HCT116 (cell line): ENCODE data around the gene XRN2. TPM values are rescaled to one million over a fixed set of nuclear protein-coding genes. Genes with fewer than 3 reads are reported as not detected.
"Not testable (repeated sequence)": the region's sequence is repeated elsewhere in the genome, so short reads cannot be mapped to it uniquely, and the experiment has no call there.

Source experiments
- ATAC-seq: fragments of 200-7000 bp; cut with Tn5 transposase; 2 replicates; pipeline ENCODE4 v1.9.1; 2020; ENCODE audit warnings: mild to moderate bottlenecking, moderate library complexity
- BruUV-seq: library from RNA; stranded (reverse); fragments of 400-500 nt; replicated peaks from 2 replicates; lab custom pipeline; 2021; lab: Mats Ljungman, UMichigan
- CTCF ChIA-PET: fragments of 300-600 bp; sonication (Branson Sonifier 250); formaldehyde crosslinking; loops from one replicate; lab custom pipeline; 2021; ENCODE audit warnings: antibody characterized with exemption; lab: Charles Lee
- POLR2A ChIA-PET: fragments of 300-600, 350-600 bp; sonication (Branson Sonifier 250); formaldehyde crosslinking; loops from one replicate; lab custom pipeline; 2021; ENCODE audit warnings: antibody characterized with exemption; lab: Charles Lee
- RAD21 ChIA-PET, 2 experiments: fragments of 300-600 bp; sonication (Branson Sonifier 250); formaldehyde crosslinking; loops; one replicate each; lab custom pipeline; 2023; ENCODE audit warnings: low total read pairs in 2 of 2; ENCODE audit not compliant: uncharacterized antibody in 2 of 2, unreplicated experiment in 2 of 2, low non-redundant PET in 1 of 2; lab: Charles Lee
- DNase-seq: peaks from one replicate; pipeline ENCODE4 v3.0.0-alpha.2; 2010; ENCODE audit warnings: low read depth, low spot score
- H2AFZ ChIP-seq: fragments of 200-600 bp; shearing (Covaris generic), sonication (generic); 2 replicates; pipeline ENCODE4 v1.6.1; 2017; ENCODE audit warnings: low read depth, mixed run types, mixed read lengths, antibody characterized with exemption, low read length; ENCODE audit not compliant: poor library complexity, severe bottlenecking
- H3K27ac ChIP-seq: 2 replicates; pipeline ENCODE4 v1.5.1; 2012; ENCODE audit warnings: low read depth, low read length
- H3K27me3 ChIP-seq: fragments of 200-600 bp; sonication (generic); 2 replicates; pipeline ENCODE4 v1.6.1; 2016; ENCODE audit warnings: mixed run types, low read length, mixed read lengths; ENCODE audit not compliant: insufficient read depth
- H3K36me3 ChIP-seq, 2 experiments: fragments of 200-500 bp in 1 of 2; fragments of 200-600 bp in 1 of 2; sonication (Bioruptor generic) in 1 of 2; sonication (generic) in 1 of 2; 2 replicates each; pipeline versions ENCODE4 v1.5.1 to v1.6.1; 2014 to 2016; ENCODE audit warnings: low read length in 2 of 2, inconsistent platforms in 1 of 2, mixed read lengths in 1 of 2, mixed run types in 1 of 2; ENCODE audit not compliant: insufficient read depth in 2 of 2, control insufficient read depth in 1 of 2
- H3K4me1 ChIP-seq, 2 experiments: fragments of 200-600 bp in 1 of 2; sonication (generic) in 1 of 2; 2 replicates each; pipeline versions ENCODE4 v1.5.1 to v1.6.1; 2012 to 2017; ENCODE audit warnings: low read length in 2 of 2, inconsistent platforms in 1 of 2, mild to moderate bottlenecking in 1 of 2, mixed read lengths in 1 of 2, mixed run types in 1 of 2, moderate library complexity in 1 of 2; ENCODE audit not compliant: insufficient read depth in 2 of 2, control insufficient read depth in 1 of 2
- H3K4me2 ChIP-seq: fragments of 200-600 bp; sonication (generic); 2 replicates; pipeline ENCODE4 v1.6.1; 2017; ENCODE audit warnings: mixed run types, low read length, mixed read lengths
- H3K4me3 ChIP-seq, 2 experiments: fragments of 200-600 bp in 1 of 2; sonication (generic) in 1 of 2; replicated peaks in 1 of 2; 2 replicates each; pipeline ENCODE4 v1.5.1; 2011 to 2016; ENCODE audit warnings: low read length in 2 of 2, control low read depth in 1 of 2, low read depth in 1 of 2, mild to moderate bottlenecking in 1 of 2, mixed read lengths in 1 of 2, mixed run types in 1 of 2
- H3K79me2 ChIP-seq: fragments of 200-600 bp; sonication (generic); 2 replicates; pipeline ENCODE4 v1.6.1; 2017; ENCODE audit warnings: mild to moderate bottlenecking, mixed run types, low read length, moderate library complexity, mixed read lengths; ENCODE audit not compliant: insufficient read depth
- H3K9ac ChIP-seq: fragments of 200-600 bp; sonication (generic); 2 replicates; pipeline ENCODE4 v1.6.1; 2016; ENCODE audit warnings: low read length, mixed read lengths
- H3K9me2 ChIP-seq: fragments of 200-600 bp; sonication (generic), shearing (Covaris generic); 2 replicates; pipeline ENCODE4 v1.6.1; 2017; ENCODE audit warnings: mixed run types, mild to moderate bottlenecking, moderate library complexity; ENCODE audit not compliant: insufficient read depth
- H3K9me3 ChIP-seq, 2 experiments: fragments of 200-500 bp in 1 of 2; fragments of 200-600 bp in 1 of 2; sonication (Bioruptor generic) in 1 of 2; sonication (generic) in 1 of 2; 2 replicates each; pipeline ENCODE4 v1.6.1; 2014 to 2017; ENCODE audit warnings: low read length in 2 of 2, mixed read lengths in 2 of 2, inconsistent platforms in 1 of 2, low read depth in 1 of 2, mild to moderate bottlenecking in 1 of 2, mixed run types in 1 of 2, moderate library complexity in 1 of 2; ENCODE audit not compliant: control insufficient read depth in 1 of 2, insufficient read depth in 1 of 2
- H4K20me1 ChIP-seq: fragments of 200-600 bp; sonication (generic), shearing (Covaris generic); 2 replicates; pipeline ENCODE4 v1.6.1; 2017; ENCODE audit warnings: mixed run types, mild to moderate bottlenecking, moderate library complexity; ENCODE audit not compliant: insufficient read depth
- JUND ChIP-seq: IDR thresholded peaks from 2 replicates; pipeline ENCODE4 v1.6.1; 2012
- POLR2A ChIP-seq: IDR thresholded peaks from 2 replicates; pipeline ENCODE4 v1.7.0; 2011; ENCODE audit warnings: borderline replicate concordance; ENCODE audit not compliant: insufficient read depth, insufficient read length; ENCODE audit errors: extremely low read depth
- SP1 ChIP-seq: IDR thresholded peaks from 2 replicates; pipeline ENCODE4 v1.6.1; 2012; ENCODE audit warnings: low read depth
- SRF ChIP-seq: IDR thresholded peaks from 2 replicates; pipeline ENCODE4 v1.6.1; 2012; ENCODE audit warnings: low read depth
- TCF7L2 ChIP-seq: IDR thresholded peaks from 2 replicates; pipeline ENCODE4 v1.7.0; 2011; ENCODE audit warnings: borderline replicate concordance, inconsistent platforms; ENCODE audit not compliant: insufficient read depth, insufficient read length; ENCODE audit errors: extremely low read depth
- intact Hi-C: fragments of 100-400 bp; cut with micrococcal nuclease; formaldehyde crosslinking; loops from 2 replicates; pipeline ENCODE4 v1.10.0; 2022
- total RNA-seq: library from RNA; stranded (reverse); gene quantifications from one replicate; pipeline ENCODE4 v1.2.1, GENCODE V29; 2021; ENCODE audit not compliant: unreplicated experiment

The XRN2 gene
- total RNA-seq, 1 experiment from 2014 or later: 101 TPM

DNA sequence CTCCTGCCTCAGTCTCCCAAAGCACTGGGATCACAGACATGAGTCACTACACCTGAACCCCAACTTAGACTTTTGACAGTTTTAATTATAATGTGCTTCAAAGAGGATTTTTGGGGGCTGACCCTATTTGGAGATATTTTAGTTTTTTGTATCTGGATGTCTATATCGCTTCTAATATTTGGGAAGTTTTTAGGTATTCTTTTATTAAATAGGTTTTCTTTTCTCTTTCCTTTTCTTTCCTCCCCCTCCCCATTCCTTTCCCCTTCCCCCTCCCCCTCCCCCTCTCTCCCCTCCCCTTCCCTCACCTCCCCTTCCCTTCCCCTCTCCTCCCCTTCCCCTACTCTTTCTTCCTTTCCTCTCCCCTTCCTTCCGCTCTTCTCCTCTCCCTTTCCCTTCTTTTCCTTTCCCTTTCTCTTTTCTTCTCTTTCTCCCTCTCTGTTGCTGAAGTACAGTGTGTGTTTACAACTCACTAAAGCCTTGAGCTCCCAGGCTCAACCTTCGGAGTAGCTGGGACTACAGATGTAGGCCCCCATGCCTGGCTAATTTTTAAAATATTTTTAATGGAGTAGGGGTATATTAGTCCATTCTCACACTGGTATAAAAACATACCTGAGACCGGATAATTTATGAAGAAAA, 118.6 kb downstream of the XRN2 start:
- BruUV-seq: no TSS peak
- RAD21 ChIA-PET: no interaction called here
- intact Hi-C loops: no loop called here

DNA sequence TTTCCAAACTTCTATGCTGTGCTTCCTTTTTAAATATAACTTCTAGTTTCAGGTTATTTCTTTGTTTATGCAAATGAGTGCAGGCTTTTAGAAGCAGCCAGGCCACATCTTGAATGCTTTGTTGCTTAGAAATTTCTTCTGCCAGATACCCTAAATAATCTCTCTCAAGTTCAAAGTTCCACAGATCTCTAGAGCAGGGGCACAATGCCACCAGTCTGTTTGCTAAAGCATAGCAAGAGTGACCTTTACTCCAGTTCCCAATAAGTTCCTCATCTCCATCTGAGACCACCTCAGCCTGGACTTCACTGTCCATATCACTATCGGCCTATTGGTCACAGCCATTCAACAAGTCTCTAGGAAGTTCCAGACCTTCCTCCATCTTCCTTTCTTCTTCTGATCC, 120.6 kb downstream of the XRN2 start:
- H3K4me2 ChIP-seq, H3K79me2 ChIP-seq, CTCF ChIA-PET, H3K9ac ChIP-seq, H3K4me3 ChIP-seq, RAD21 ChIA-PET, DNase-seq, H3K36me3 ChIP-seq, POLR2A ChIA-PET, H3K27me3 ChIP-seq, intact Hi-C loops, H3K4me1 ChIP-seq, ATAC-seq, H2AFZ ChIP-seq, H3K9me2 ChIP-seq, H3K9me3 ChIP-seq, H3K27ac ChIP-seq, BruUV-seq, H4K20me1 ChIP-seq: not testable (repeated sequence)

More for the DNA sequence above, 118.6 kb downstream of the XRN2 start:
- Histone ChIP-seq H2AFZ (no peak overlapping the region), H3K9me2 (no peaks in the 10 kb centered on the region), H3K4me2 (no peak overlapping the region), H3K27ac (no peak overlapping the region), H3K27me3 (no peaks in the 10 kb centered on the region), H3K79me2 (no peaks in the 10 kb centered on the region), H3K9ac (no peak overlapping the region), H3K36me3 (no peaks in the 10 kb centered on the region), H3K4me3 (no peak overlapping the region), H3K4me1 (no peaks in the 10 kb centered on the region), H4K20me1 (no peaks in the 10 kb centered on the region), H3K9me3 (peaks cover 0 to 6% of the 10 kb centered on the region in 2 experiments; a peak in 1 of 4 replicates)
- TF ChIP-seq SP1 (no peak), JUND (no peak), POLR2A (no peak), SRF (no peak), TCF7L2 (no peak)
- CTCF ChIA-PET: no interaction called here
- ATAC-seq: no peak
- no peak for DNase-seq
- POLR2A ChIA-PET: no interaction called here
